CD8-positive, alpha-beta memory T cell (primary cell): ENCODE measurements around the gene FOXF2. TPM values are rescaled to one million over a fixed set of nuclear protein-coding genes. Genes with fewer than 3 reads are reported as not detected.

ENCODE experiments used
- CTCF ChIA-PET: fragments of 350-600 bp; sonication (Branson Sonifier 250); formaldehyde crosslinking; loops from one replicate; lab custom pipeline; 2021; ENCODE audit warnings: antibody characterized with exemption; lab: Charles Lee
- POLR2A ChIA-PET: fragments of 350-600 bp; sonication (Branson Sonifier 250); formaldehyde crosslinking; loops from one replicate; lab custom pipeline; 2021; ENCODE audit warnings: antibody characterized with exemption; lab: Charles Lee
- DNase-seq, 5 donors: peaks; one replicate each; pipeline versions ENCODE4 v3.0.0 to v3.0.0-alpha.2; 2020 to 2022; ENCODE audit warnings: mixed read lengths in 1 of 5
- H3K27ac ChIP-seq: one replicate; pipeline ENCODE4 v1.7.0; 2013; ENCODE audit warnings: low read depth, mild to moderate bottlenecking, low read length, moderate library complexity
- H3K27me3 ChIP-seq: 2 replicates; pipeline ENCODE4 v1.7.0; 2013; ENCODE audit warnings: low read length, mild to moderate bottlenecking; ENCODE audit not compliant: insufficient read depth, poor library complexity, severe bottlenecking
- H3K36me3 ChIP-seq: 2 replicates; pipeline ENCODE4 v1.7.0; 2013; ENCODE audit warnings: mild to moderate bottlenecking, low read length, moderate library complexity; ENCODE audit not compliant: insufficient read depth
- H3K4me1 ChIP-seq: 2 replicates; pipeline ENCODE4 v1.7.0; 2013; ENCODE audit warnings: mild to moderate bottlenecking, low read length, moderate library complexity; ENCODE audit not compliant: insufficient read depth
- H3K4me3 ChIP-seq: 2 replicates; pipeline ENCODE4 v1.7.0; 2013; ENCODE audit warnings: mild to moderate bottlenecking, low read length
- H3K9me3 ChIP-seq: 2 replicates; pipeline ENCODE4 v1.7.0; 2013; ENCODE audit warnings: mild to moderate bottlenecking, low read length
- H3K27ac Mint-ChIP-seq, 8 donors: one replicate each; pipeline ENCODE4 v1.8.0; 2020 to 2021; ENCODE audit warnings: mixed read lengths in 8 of 8, mild to moderate bottlenecking in 6 of 8, inconsistent platforms in 3 of 8, moderate library complexity in 3 of 8
- H3K27me3 Mint-ChIP-seq, 2 donors: one replicate each; pipeline ENCODE4 v1.8.0; 2020 to 2021; ENCODE audit warnings: mixed read lengths in 2 of 2, mild to moderate bottlenecking in 1 of 2, moderate library complexity in 1 of 2
- H3K36me3 Mint-ChIP-seq, 3 donors: one replicate each; pipeline ENCODE4 v1.8.0; 2020 to 2021; ENCODE audit warnings: mixed read lengths in 3 of 3, inconsistent platforms in 1 of 3, mild to moderate bottlenecking in 1 of 3
- H3K4me1 Mint-ChIP-seq, 3 donors: one replicate each; pipeline ENCODE4 v1.8.0; 2020 to 2021; ENCODE audit warnings: mixed read lengths in 3 of 3, inconsistent platforms in 1 of 3, mild to moderate bottlenecking in 1 of 3
- H3K4me3 Mint-ChIP-seq, 7 donors: one replicate each; pipeline ENCODE4 v1.8.0; 2020 to 2021; ENCODE audit warnings: mixed read lengths in 7 of 7, mild to moderate bottlenecking in 6 of 7, moderate library complexity in 4 of 7, inconsistent platforms in 2 of 7
- H3K9me3 Mint-ChIP-seq, 5 donors: one replicate each; pipeline ENCODE4 v1.8.0; 2020 to 2022; ENCODE audit warnings: mixed read lengths in 5 of 5, mild to moderate bottlenecking in 3 of 5, moderate library complexity in 2 of 5, inconsistent platforms in 1 of 5
- polyA plus RNA-seq: library from polyadenylated mRNA; unstranded; fragments of 300-500 nt; fragmentation: Illumina TruSeq; gene quantifications from one replicate; pipeline ENCODE4 v1.2.3, GENCODE V29; 2021
- total RNA-seq, 2 experiments: library from RNA; stranded (reverse); gene quantifications; one replicate each; pipeline ENCODE4 v1.2.3, GENCODE V29; 2021

The FOXF2 gene
- total and polyA plus RNA-seq, 3 experiments from 2014 or later, result not detected

GRCh38 chr6:1439349-1439748, 50.0 kb downstream of the FOXF2 start:
- ChIA-PET CTCF (no interaction called here), POLR2A (no interaction called here)
- no peaks in the 10 kb centered on the region for H3K4me1 Mint-ChIP-seq

GRCh38 chr6:1442929-1443328, 53.6 kb downstream of the FOXF2 start:
- Histone ChIP-seq H3K9me3 (no peaks in the 10 kb centered on the region), H3K36me3 (no peaks in the 10 kb centered on the region), H3K4me3 (no peak overlapping the region), H3K27ac (no peak overlapping the region), H3K27me3 (peaks cover 3% of the 10 kb centered on the region), H3K4me1 (no peaks in the 10 kb centered on the region)
- no peaks in the 10 kb centered on the region for H3K4me1 Mint-ChIP-seq
- H3K9me3 Mint-ChIP-seq, result peaks cover 0 to 2% (median 0%) of the 10 kb centered on the region in 5 donors
- CTCF ChIA-PET, result no interaction called here
- peaks cover 10 to 15% of the 10 kb centered on the region in 2 donors for H3K27me3 Mint-ChIP-seq
- no peak overlapping the region for H3K27ac Mint-ChIP-seq
- POLR2A ChIA-PET, result no interaction called here
- H3K36me3 Mint-ChIP-seq, result no peaks in the 10 kb centered on the region
- DNase-seq, result no peak
- H3K4me3 Mint-ChIP-seq, result no peak overlapping the region

More at GRCh38 chr6:1439349-1439748, 50.0 kb downstream of the FOXF2 start:
- peaks cover 0 to 2% (median 0%) of the 10 kb centered on the region in 5 donors for H3K9me3 Mint-ChIP-seq
- Histone ChIP-seq H3K27ac (no peak overlapping the region), H3K4me1 (no peaks in the 10 kb centered on the region), H3K36me3 (no peaks in the 10 kb centered on the region), H3K27me3 (peaks cover 3% of the 10 kb centered on the region), H3K9me3 (no peaks in the 10 kb centered on the region), H3K4me3 (no peak overlapping the region)
- H3K27me3 Mint-ChIP-seq, result peaks cover 28 to 39% of the 10 kb centered on the region in 2 donors
- H3K4me3 Mint-ChIP-seq, result no peak overlapping the region
- no peaks in the 10 kb centered on the region for H3K36me3 Mint-ChIP-seq
- H3K27ac Mint-ChIP-seq, result no peak overlapping the region
- DNase-seq, result no peak

Other genes starting within 250 kb of the FOXF2 start
- gene FOXQ1, start 77.5 kb upstream of the FOXF2 start, total RNA-seq, result not detected
- gene FOXQ1, start 77.5 kb upstream of the FOXF2 start, polyA plus RNA-seq, result not detected
- gene FOXC1, start 220.3 kb downstream of the FOXF2 start, total RNA-seq, result not detected
- gene FOXC1, start 220.3 kb downstream of the FOXF2 start, polyA plus RNA-seq, result not detected